Midbrain (tissue), 1 donor: ENCODE data around the gene SLC6A14.

ENCODE experiments used
- DNase-seq: peaks from one replicate; lab custom pipeline; 2025; lab: John Stamatoyannopoulos, UW

The SLC6A14 gene

GRCh38 chrX:116436358-116436816 is at the start of gene SLC6A14:
Gene SLC6A14 (plus strand): TSS chrX:116436606. CDS start chrX:116436710, 104 bp downstream.
- DNase-seq, result no peak

- no peak for DNase-seq
Observed at GRCh38 chrX:116395752-116396151, 40.7 kb upstream of the SLC6A14 start.

GRCh38 chrX:116399681-116400080 is 36.7 kb upstream of the SLC6A14 start:
- no peak for DNase-seq

- no peak for DNase-seq
Observed at GRCh38 chrX:116409219-116409618, 27.2 kb upstream of the SLC6A14 start.

- DNase-seq, result no peak
Observed at GRCh38 chrX:116413273-116413672, 23.1 kb upstream of the SLC6A14 start.

- no peak for DNase-seq
Observed at GRCh38 chrX:116417214-116417613, 19.2 kb upstream of the SLC6A14 start.

GRCh38 chrX:116417968-116418367 is 18.4 kb upstream of the SLC6A14 start:
- no peak for DNase-seq

- DNase-seq, result no peak
Observed at GRCh38 chrX:116427978-116428377, 8.4 kb upstream of the SLC6A14 start.

GRCh38 chrX:116435597-116435996 is 809 bp upstream of the SLC6A14 start:
- no peak for DNase-seq

GRCh38 chrX:116449156-116449555 is 12.8 kb downstream of the SLC6A14 start:
- no peak for DNase-seq

GRCh38 chrX:116462822-116463221 is 26.4 kb downstream of the SLC6A14 start, which contains the start of gene CT83:
Gene CT83 (minus strand): TSS chrX:116462976. CDS start chrX:116462856, 120 bp downstream.
- DNase-seq, result no peak

GRCh38 chrX:116480059-116480458 is 43.7 kb downstream of the SLC6A14 start:
- no peak for DNase-seq

- no peak for DNase-seq
Observed at GRCh38 chrX:116490104-116490503, 53.7 kb downstream of the SLC6A14 start.

- no peak for DNase-seq
Observed at GRCh38 chrX:116493271-116493670, 56.9 kb downstream of the SLC6A14 start.

GRCh38 chrX:116499780-116500179 is 63.4 kb downstream of the SLC6A14 start:
- no peak for DNase-seq
